22Rv1 (cell line): ENCODE measurements around the gene SETD2.
"Not testable (repeated sequence)": the region's sequence is repeated elsewhere in the genome, so short reads cannot be mapped to it uniquely, and the experiment has no call there.

Source experiments
- H3K27ac ChIP-seq: fragments of 450-650 bp; 2 replicates; pipeline ENCODE4 v1.5.1; 2017
- CTCF ChIP-seq: fragments of 450-650 bp; IDR thresholded peaks from 2 replicates; pipeline ENCODE4 v1.5.1; 2017; ENCODE audit warnings: mild to moderate bottlenecking
- ZFX ChIP-seq: fragments of 450-650 bp; IDR thresholded peaks from 2 replicates; pipeline ENCODE4 v1.6.1; 2017; ENCODE audit warnings: antibody characterized with exemption, borderline replicate concordance

The SETD2 gene

DNA sequence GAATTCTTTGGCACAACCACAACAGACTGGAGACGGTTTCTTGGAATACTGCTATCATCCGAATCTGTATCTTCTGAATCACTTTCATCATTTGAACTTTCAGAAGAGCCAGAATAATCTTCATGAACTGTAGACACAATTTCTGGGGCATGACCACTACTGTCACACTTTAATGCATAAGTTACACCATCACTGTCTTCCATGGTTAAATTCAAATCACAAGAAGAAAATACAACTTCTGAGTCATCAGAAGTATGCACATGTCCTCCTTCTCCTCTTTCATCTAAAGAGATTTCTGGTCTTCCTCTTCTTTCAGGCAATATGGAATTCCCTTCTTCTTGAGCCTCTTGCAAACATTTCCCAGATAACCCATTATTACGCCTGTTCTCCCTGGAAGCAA is 42.5 kb downstream of the SETD2 start:
- H3K27ac ChIP-seq, result no peak overlapping the region
- TF ChIP-seq CTCF, result no peak
- no peak for TF ChIP-seq ZFX

DNA sequence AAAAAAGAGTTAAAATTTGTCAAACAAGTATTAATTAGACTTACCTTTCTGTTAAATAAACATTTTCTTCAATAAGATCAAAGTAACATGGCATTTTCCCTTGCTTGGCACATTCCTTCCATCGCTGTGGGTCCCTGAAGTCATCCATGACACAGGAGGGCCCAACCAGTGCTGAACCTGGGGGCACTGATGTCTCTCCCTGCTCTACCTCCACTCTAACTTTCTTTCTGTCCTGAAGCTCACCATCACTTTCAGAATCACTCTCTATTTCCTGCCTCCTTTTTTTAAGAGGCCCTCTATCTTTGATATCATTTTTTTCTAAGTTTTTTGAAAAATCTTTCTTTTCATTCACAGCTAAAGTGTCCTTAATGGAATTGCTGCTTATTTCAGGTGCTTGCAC is 43.8 kb downstream of the SETD2 start:
- H3K27ac ChIP-seq, result no peak overlapping the region
- TF ChIP-seq ZFX (no peak), CTCF (no peak)

DNA sequence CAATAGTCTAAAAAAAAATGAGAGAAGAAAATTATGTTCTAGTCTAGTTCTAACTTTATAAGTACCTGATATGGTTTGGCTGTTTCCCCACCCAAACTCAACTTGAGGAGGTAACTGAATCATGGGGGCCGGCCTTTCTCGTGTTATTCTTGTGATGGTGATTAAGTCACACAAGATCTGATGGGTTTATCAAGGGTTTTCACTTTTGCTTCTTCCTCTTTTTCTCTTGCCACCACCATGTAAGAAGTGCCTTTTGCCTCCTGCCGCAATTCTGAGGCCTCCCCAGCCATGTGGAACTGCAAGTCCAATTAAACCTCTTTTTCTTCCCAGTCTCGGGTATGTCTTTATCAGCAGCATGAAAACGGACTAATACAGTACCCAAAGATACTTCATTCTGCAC is 44.5 kb downstream of the SETD2 start:
- not testable (repeated sequence) for H3K27ac ChIP-seq

- no peak overlapping the region for H3K27ac ChIP-seq
- TF ChIP-seq CTCF (no peak), ZFX (no peak)
Measured at GRCh38 chr3:47117807-47118364, 46.0 kb downstream of the SETD2 start.

DNA sequence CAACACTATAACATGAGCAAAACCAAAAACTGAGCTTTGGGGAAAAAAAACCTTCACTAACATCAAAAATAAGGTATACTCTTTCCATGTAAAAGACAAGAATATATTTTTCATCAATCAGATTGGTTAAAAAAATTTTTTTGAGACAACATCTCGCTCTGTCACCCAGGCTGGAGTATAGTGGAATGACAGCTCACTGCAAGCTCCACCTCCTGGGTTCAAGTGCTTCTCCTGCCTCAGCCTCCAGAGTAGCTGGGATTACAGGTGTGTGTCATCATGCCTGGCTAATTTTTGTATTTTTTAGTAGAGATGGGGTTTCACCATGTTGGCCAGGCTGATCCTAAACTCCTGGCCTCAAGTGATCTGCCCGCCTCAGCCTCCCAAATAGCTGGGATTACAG is 48.4 kb downstream of the SETD2 start:
- H3K27ac ChIP-seq, result not testable (repeated sequence)

DNA sequence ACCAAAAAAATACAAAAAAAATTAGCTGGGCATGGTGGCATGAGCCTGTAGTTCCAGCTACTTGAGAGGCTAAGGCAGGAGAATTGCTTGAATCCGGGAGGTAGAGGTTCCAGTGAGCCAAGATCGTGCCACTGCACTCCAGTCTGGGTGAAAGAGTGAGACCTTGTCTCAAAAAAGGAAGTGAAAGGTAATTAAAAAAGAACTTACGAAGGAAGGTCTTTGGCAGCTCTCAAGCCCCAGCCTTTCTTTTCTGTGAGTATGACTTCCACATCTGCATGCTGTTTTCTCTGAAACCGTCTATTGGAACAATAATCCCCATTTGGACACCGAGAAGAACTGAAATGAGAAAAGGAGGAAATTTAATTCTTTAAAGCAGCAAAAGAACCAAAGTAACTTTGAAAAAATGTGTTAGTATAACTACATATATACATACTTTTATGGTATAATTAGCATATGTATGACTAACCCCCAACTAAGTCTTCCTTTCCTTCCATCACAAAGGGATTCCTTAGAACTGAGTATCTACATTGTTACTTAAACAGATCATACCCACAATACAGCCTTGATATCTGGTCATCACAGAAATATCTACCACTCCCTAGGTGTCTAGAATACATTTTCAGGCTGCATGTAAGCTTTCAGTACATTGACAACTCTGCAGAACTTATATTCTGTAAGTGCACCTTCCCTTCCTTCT is 50.1 kb downstream of the SETD2 start:
- no peak overlapping the region for H3K27ac ChIP-seq
- TF ChIP-seq ZFX, result no peak
- no peak for TF ChIP-seq CTCF

- no peak overlapping the region for H3K27ac ChIP-seq
- TF ChIP-seq CTCF (no peak), ZFX (no peak)
Measured at GRCh38 chr3:47112997-47113396, 50.9 kb downstream of the SETD2 start.

GRCh38 chr3:47109393-47109792 is 54.5 kb downstream of the SETD2 start:
- H3K27ac ChIP-seq, result no peak overlapping the region
- no peak for TF ChIP-seq ZFX
- TF ChIP-seq CTCF, result no peak
